Measurements from ENCODE around the gene RBM34.

The RBM34 gene

GRCh38 chr1:235158680-235159079 is 2.4 kb downstream of the RBM34 start:
- no peaks in the 10 kb centered on the region for H3K9me3 ChIP-seq (ENCODE audit: low read depth, low read length)
- no peak overlapping the region for H3K27ac ChIP-seq
- no peak overlapping the region for H3K4me3 ChIP-seq
- no peak overlapping the region for H3K9ac ChIP-seq (ENCODE audit: insufficient read length)
- DNase-seq (ENCODE audit: low read depth, low spot score) = no peak
- TF ChIP-seq EZH2 (IDR thresholded peaks at IDR 0.05) (no peak), POLR2AphosphoS5 (IDR thresholded peaks at IDR 0.05; ENCODE audit: borderline replicate concordance, low read depth, low read length) (no peak), FOXP2 (optimal IDR thresholded peaks at IDR 0.05; ENCODE audit: control extremely low read depth, extremely low read length, insufficient read depth) (no peak)
- peaks cover 55% of the 10 kb centered on the region for H3K36me3 ChIP-seq (ENCODE audit: insufficient read depth, low read length)

GRCh38 chr1:235157150-235157549 is 3.9 kb downstream of the RBM34 start:
- peaks cover 66% of the 10 kb centered on the region for H3K36me3 ChIP-seq (ENCODE audit: insufficient read depth, low read length)
- DNase-seq (ENCODE audit: low read depth, low spot score) = no peak

GRCh38 chr1:235156740-235157139 is 4.3 kb downstream of the RBM34 start:
- Histone ChIP-seq H3K27ac (no peak overlapping the region), H3K36me3 (ENCODE audit: insufficient read depth, low read length) (peaks cover 69% of the 10 kb centered on the region), H3K4me3 (no peak overlapping the region), H3K9me3 (ENCODE audit: low read depth, low read length) (no peaks in the 10 kb centered on the region), H3K9ac (ENCODE audit: insufficient read length) (no peak overlapping the region)
- DNase-seq (ENCODE audit: low read depth, low spot score) = no peak
- no peak for TF ChIP-seq POLR2AphosphoS5 (IDR thresholded peaks at IDR 0.05; ENCODE audit: borderline replicate concordance, low read depth, low read length)
- no peak for TF ChIP-seq FOXP2 (optimal IDR thresholded peaks at IDR 0.05; ENCODE audit: control extremely low read depth, extremely low read length, insufficient read depth)

More at GRCh38 chr1:235157150-235157549, 3.9 kb downstream of the RBM34 start:
- Histone ChIP-seq H3K9ac (ENCODE audit: insufficient read length) (no peak overlapping the region), H3K27ac (no peak overlapping the region), H3K9me3 (ENCODE audit: low read depth, low read length) (no peaks in the 10 kb centered on the region), H3K4me3 (no peak overlapping the region)
- TF ChIP-seq FOXP2 (optimal IDR thresholded peaks at IDR 0.05; ENCODE audit: control extremely low read depth, extremely low read length, insufficient read depth) (no peak), POLR2AphosphoS5 (IDR thresholded peaks at IDR 0.05; ENCODE audit: borderline replicate concordance, low read depth, low read length) (no peak), EZH2 (IDR thresholded peaks at IDR 0.05) (no peak)

- Histone ChIP-seq H3K9me3 (ENCODE audit: low read depth, low read length) (no peaks in the 10 kb centered on the region), H3K27ac (no peak overlapping the region)
Observed at GRCh38 chr1:235156265-235156664, 4.8 kb downstream of the RBM34 start.

GRCh38 chr1:235152235-235152634 is 8.8 kb downstream of the RBM34 start:
- no peak for DNase-seq (ENCODE audit: low read depth, low spot score)
- no peak overlapping the region for H3K4me3 ChIP-seq
- H3K9ac ChIP-seq (ENCODE audit: insufficient read length) = no peak overlapping the region
- peak overlapping the region; percentile 66 for H3K27ac ChIP-seq
- peaks cover 86% of the 10 kb centered on the region for H3K36me3 ChIP-seq (ENCODE audit: insufficient read depth, low read length)
- TF ChIP-seq EZH2 (IDR thresholded peaks at IDR 0.05) (no peak), POLR2AphosphoS5 (IDR thresholded peaks at IDR 0.05; ENCODE audit: borderline replicate concordance, low read depth, low read length) (no peak), FOXP2 (optimal IDR thresholded peaks at IDR 0.05; ENCODE audit: control extremely low read depth, extremely low read length, insufficient read depth) (no peak)
- H3K9me3 ChIP-seq (ENCODE audit: low read depth, low read length) = no peaks in the 10 kb centered on the region

More at GRCh38 chr1:235156265-235156664, 4.8 kb downstream of the RBM34 start:
- H3K36me3 ChIP-seq (ENCODE audit: insufficient read depth, low read length) = peaks cover 74% of the 10 kb centered on the region
- no peak overlapping the region for H3K9ac ChIP-seq (ENCODE audit: insufficient read length)
- DNase-seq (ENCODE audit: low read depth, low spot score) = no peak
- no peak overlapping the region for H3K4me3 ChIP-seq
- TF ChIP-seq EZH2 (IDR thresholded peaks at IDR 0.05) = no peak
- no peak for TF ChIP-seq POLR2AphosphoS5 (IDR thresholded peaks at IDR 0.05; ENCODE audit: borderline replicate concordance, low read depth, low read length)
- TF ChIP-seq FOXP2 (optimal IDR thresholded peaks at IDR 0.05; ENCODE audit: control extremely low read depth, extremely low read length, insufficient read depth) = no peak

- TF ChIP-seq EZH2 (IDR thresholded peaks at IDR 0.05) (no peak), FOXP2 (optimal IDR thresholded peaks at IDR 0.05; ENCODE audit: control extremely low read depth, extremely low read length, insufficient read depth) (no peak), POLR2AphosphoS5 (IDR thresholded peaks at IDR 0.05; ENCODE audit: borderline replicate concordance, low read depth, low read length) (no peak)
- H3K4me3 ChIP-seq = no peak overlapping the region
- no peak overlapping the region for H3K27ac ChIP-seq
- H3K36me3 ChIP-seq (ENCODE audit: insufficient read depth, low read length) = peaks cover 84% of the 10 kb centered on the region
- DNase-seq (ENCODE audit: low read depth, low spot score) = no peak
- H3K9ac ChIP-seq (ENCODE audit: insufficient read length) = no peak overlapping the region
- no peaks in the 10 kb centered on the region for H3K9me3 ChIP-seq (ENCODE audit: low read depth, low read length)
Observed at GRCh38 chr1:235151033-235151432, 10.0 kb downstream of the RBM34 start.

GRCh38 chr1:235149824-235150223 is 11.2 kb downstream of the RBM34 start:
- no peak overlapping the region for H3K4me3 ChIP-seq
- H3K27ac ChIP-seq = no peak overlapping the region
- H3K9me3 ChIP-seq (ENCODE audit: low read depth, low read length) = no peaks in the 10 kb centered on the region
- peaks cover 87% of the 10 kb centered on the region for H3K36me3 ChIP-seq (ENCODE audit: insufficient read depth, low read length)
- H3K9ac ChIP-seq (ENCODE audit: insufficient read length) = no peak overlapping the region
- no peak for TF ChIP-seq POLR2AphosphoS5 (IDR thresholded peaks at IDR 0.05; ENCODE audit: borderline replicate concordance, low read depth, low read length)
- TF ChIP-seq FOXP2 (optimal IDR thresholded peaks at IDR 0.05; ENCODE audit: control extremely low read depth, extremely low read length, insufficient read depth) = no peak
- TF ChIP-seq EZH2 (IDR thresholded peaks at IDR 0.05) = no peak
- DNase-seq (ENCODE audit: low read depth, low spot score) = no peak

GRCh38 chr1:235147269-235147668 is 13.8 kb downstream of the RBM34 start:
- Histone ChIP-seq H3K27ac (no peak overlapping the region), H3K9me3 (ENCODE audit: low read depth, low read length) (no peaks in the 10 kb centered on the region), H3K4me3 (no peak overlapping the region), H3K36me3 (ENCODE audit: insufficient read depth, low read length) (peaks cover 92% of the 10 kb centered on the region), H3K9ac (ENCODE audit: insufficient read length) (no peak overlapping the region)
- TF ChIP-seq POLR2AphosphoS5 (IDR thresholded peaks at IDR 0.05; ENCODE audit: borderline replicate concordance, low read depth, low read length) (no peak), FOXP2 (optimal IDR thresholded peaks at IDR 0.05; ENCODE audit: control extremely low read depth, extremely low read length, insufficient read depth) (no peak), EZH2 (IDR thresholded peaks at IDR 0.05) (no peak)
- no peak for DNase-seq (ENCODE audit: low read depth, low spot score)

GRCh38 chr1:235145639-235146038 is 15.4 kb downstream of the RBM34 start:
- Histone ChIP-seq H3K36me3 (ENCODE audit: insufficient read depth, low read length) (peaks cover 84% of the 10 kb centered on the region), H3K4me3 (no peak overlapping the region), H3K9ac (ENCODE audit: insufficient read length) (no peak overlapping the region), H3K9me3 (ENCODE audit: low read depth, low read length) (no peaks in the 10 kb centered on the region), H3K27ac (no peak overlapping the region)
- TF ChIP-seq EZH2 (IDR thresholded peaks at IDR 0.05) (no peak), POLR2AphosphoS5 (IDR thresholded peaks at IDR 0.05; ENCODE audit: borderline replicate concordance, low read depth, low read length) (no peak), FOXP2 (optimal IDR thresholded peaks at IDR 0.05; ENCODE audit: control extremely low read depth, extremely low read length, insufficient read depth) (no peak)
- DNase-seq (ENCODE audit: low read depth, low spot score) = no peak

Measured in SK-N-MC (cell line).